ENCODE measurements around the gene AHNAK.
"Not testable (repeated sequence)": the region's sequence is repeated elsewhere in the genome, so short reads cannot be mapped to it uniquely, and the experiment has no call there.

Gene AHNAK

DNA sequence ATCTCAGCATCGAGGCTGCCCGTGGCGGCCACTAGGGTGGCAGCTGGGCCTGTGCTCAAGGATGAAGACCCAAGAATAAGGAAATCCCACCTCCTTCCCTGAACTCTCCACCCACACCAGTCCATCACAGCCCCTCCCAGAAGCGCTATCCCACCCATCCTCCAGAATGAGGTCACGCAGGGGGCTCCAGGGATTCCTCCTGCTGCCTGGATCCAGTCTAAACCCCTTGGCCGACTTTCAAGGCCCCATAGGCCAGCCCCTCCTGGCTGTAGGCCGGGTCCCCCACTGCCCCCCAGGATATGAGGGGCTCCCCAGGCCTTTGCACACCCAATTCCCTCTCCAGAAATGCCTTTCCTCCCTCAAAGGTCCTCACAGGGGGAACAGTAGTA is 146.7 kb downstream of the AHNAK start:
- no peak for DNase-seq

- DNase-seq: no peak
Measured at GRCh38 chr11:62399172-62399877, 147.3 kb downstream of the AHNAK start.

GRCh38 chr11:62398011-62398994 is 148.3 kb downstream of the AHNAK start:
- DNase-seq: peak; percentile 75

DNA sequence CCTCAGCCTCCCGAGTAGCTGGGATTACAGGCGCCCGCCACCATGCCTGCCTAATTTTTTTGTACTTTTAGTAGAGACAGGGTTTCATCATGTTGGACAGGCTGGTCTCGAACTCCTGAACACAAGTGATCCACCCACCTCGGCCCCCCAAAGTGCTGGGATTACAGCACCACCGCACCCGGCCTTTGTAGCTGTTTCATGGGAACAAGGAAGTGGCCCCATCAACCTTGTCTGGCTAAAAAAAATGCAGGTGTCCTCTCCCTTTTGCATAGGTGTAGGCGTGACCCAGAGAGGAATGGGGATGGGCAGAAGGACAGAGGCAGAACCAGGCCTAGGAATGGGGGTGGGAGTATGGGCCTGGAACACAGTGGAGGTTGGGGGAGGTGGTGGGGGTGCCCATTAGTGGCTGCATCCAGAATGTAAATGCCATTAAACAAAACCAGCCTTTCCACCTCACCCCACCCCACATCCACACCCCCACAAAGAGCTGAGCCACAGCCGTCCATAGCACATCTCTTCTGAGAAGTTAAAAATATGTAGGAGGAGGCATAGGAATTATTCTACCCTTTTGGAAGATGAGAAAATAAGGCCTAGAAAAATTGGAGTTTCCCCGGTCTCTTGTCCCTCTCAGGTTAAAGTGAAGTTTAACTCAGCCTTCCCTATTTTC is 150.6 kb downstream of the AHNAK start:
- no peak for DNase-seq

DNA sequence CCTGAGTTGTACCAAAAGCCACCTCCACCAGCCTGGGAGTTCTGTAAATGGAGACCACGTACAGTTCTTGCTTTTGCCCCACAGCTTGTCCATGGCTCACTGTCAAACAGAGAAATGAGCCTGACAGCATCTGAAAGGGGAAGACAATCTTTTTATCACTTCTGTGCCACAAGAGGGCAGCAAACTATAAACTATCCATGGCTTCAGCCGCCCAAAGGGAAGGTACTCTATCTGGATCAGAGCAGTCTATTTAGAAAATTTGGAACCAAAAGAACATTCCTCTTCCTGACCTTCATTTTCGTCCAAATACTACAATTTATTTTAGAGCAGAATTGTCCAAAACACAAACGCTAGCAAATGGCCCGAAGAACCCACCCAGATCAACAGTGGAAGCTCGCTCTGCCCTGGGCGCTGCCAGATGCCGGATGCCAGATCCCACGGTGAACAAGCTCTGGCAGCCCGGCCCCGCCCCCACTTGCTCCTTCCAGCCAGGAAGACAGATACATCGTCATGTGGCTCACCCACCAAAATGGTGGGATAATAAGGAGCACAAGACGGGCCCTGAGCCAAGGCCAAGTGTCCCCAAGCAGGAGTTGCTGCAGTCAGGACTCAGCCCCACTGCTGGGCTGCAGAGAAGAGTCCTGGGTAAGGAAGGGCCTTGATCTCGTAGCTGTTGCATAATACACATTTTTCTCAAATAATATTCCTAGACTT is 151.6 kb downstream of the AHNAK start:
- peak; percentile 82 for DNase-seq

GRCh38 chr11:62393735-62394134 is 152.9 kb downstream of the AHNAK start:
- no peak for DNase-seq

- no peak for DNase-seq
Measured at GRCh38 chr11:62393061-62393611, 153.5 kb downstream of the AHNAK start.

GRCh38 chr11:62392506-62392905 is 154.1 kb downstream of the AHNAK start:
- no peak for DNase-seq

DNA sequence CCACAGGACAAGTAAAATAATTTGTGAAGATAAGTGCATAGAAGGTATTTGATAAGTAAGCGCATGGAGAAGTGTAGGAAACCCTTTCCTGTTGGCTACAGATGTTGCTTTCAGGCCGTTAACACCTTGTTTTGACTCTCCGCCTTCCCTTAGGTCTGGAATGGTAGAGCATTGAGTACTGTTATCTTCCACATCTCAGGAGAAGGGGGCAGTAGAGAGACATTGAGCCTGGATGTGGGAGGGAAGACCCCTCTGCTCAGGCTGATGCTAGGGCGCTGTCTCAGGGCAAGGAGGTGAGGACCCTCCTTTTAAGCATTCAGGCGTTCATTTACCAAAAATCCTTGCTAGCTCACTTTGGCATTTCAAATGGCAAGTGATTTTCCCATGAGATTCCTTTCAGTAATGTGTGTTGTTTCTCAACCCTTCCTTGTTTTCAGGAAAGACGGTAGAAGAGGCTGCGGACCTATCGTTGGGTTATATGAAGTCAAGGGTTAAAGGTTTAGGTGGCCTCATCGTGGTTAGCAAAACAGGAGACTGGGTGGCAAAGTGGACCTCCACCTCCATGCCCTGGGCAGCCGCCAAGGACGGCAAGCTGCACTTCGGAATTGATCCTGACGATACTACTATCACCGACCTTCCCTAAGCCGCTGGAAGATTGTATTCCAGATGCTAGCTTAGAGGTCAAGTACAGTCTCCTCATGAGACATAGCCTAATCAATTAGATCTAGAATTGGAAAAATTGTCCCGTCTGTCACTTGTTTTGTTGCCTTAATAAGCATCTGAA is 154.8 kb downstream of the AHNAK start:
- no peak for DNase-seq

DNA sequence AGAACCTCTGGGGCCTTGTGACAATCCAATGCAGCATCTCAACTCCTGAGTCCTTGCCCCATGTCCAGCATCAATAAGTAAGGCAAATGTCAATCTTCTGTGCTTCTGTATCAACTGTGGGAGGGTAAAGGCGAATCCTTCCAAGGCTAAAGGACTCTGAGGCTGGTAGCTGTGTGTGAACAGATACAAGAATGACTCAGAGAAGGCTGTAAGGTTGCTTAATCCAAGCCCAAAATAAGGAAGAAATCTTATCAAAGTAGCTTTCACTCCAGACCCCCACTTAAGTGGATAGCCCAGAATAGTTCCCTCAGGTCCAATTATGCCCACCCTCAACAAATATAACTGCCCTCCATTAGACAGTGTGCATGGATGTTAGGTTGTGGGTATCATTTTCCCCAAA is 155.9 kb downstream of the AHNAK start:
- DNase-seq: no peak

DNA sequence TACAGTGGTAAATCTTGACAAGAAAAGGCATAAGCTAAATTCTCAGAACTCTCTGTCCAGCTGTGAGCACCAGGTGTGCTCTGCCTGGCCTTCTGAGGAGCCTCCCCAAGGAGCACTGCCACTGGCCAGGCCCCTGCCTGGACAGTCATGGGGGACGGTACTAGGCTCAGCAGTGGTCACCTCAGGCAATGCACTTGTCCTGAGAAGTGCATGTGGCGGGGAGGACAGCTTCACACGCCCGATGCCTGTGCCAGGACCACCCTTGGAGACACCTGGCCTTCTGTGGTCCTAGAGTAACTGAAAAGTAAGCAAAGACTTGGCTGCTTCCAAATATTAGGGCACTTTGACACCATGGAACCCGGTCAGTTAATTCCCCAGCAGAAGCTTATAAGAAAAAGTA is 156.4 kb downstream of the AHNAK start:
- no peak for DNase-seq

- no peak for DNase-seq
Measured at GRCh38 chr11:62388999-62389398, 157.6 kb downstream of the AHNAK start.

DNA sequence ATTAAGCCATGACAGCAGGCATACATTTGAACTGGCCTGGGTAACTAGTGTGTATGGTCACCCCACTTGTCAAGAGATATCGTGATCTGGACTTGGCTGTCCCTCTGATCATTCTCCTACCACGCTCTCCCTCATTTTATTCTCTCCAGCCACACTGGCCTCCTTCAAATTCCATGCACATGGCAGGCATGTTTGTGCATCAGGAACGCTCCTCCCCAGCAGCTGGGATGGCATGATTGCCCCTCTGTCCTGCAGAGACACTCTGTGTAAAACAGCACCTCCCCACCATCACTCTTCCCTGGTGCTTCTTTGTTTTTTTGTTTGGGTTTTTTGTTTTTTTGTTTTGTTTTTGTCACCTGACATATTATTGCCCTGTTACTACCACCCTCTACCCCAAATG is 159.2 kb downstream of the AHNAK start:
- no peak for DNase-seq

DNA sequence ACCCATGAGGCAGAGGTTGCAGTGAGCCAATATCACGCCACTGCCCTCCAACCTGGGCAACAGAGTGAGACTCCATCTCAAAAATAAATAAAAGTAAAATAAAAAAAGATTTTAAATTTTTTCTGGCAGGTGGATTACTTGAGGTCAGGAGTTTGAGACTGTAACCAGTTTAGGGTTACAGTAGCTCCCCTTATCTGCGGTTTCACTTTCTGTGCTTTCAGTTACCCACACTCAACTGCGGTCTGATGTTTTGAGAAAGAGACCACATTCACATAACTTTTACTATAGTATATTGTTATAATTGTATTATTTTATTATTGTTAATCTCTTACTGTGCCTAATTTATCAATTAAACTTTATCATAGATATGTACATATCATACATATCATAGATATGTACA is 160.5 kb downstream of the AHNAK start:
- DNase-seq: not testable (repeated sequence)

DNA sequence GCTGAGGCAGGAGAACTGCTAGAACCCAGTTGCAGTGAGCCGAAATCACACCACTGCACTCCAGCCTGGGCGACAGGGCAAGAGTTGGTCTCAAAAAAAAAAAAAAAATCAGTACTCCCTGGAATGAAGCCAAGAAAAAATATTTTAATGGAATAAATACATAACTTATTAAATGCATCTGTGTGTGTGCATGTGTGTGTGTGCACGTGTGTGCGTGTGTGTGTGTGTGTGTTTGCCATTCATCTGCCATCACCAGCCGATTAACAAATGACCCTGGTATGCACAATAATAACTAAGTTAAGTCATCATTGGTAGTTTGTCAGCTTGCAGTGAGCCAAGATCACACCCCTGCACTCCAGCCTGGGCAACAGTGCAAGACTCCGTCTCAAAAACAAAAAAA is 162.8 kb downstream of the AHNAK start:
- DNase-seq: peak; percentile 8

All from fibroblast of skin of right biceps (primary cell).